HUES64 (cell line): Measurements from ENCODE around the gene PON3.

Experiments used
- H3K27ac ChIP-seq: 2 replicates; pipeline ENCODE4 v1.7.0; 2013; ENCODE audit warnings: low read depth, low read length, inconsistent platforms
- H3K27me3 ChIP-seq: 2 replicates; pipeline ENCODE4 v1.6.1; 2013; ENCODE audit warnings: mild to moderate bottlenecking, low read length; ENCODE audit not compliant: insufficient read depth
- H3K36me3 ChIP-seq: 2 replicates; pipeline ENCODE4 v1.6.1; 2013; ENCODE audit warnings: mild to moderate bottlenecking, low read length; ENCODE audit not compliant: insufficient read depth
- H3K4me1 ChIP-seq: 2 replicates; pipeline ENCODE4 v1.6.1; 2013; ENCODE audit warnings: mild to moderate bottlenecking, low read length, moderate library complexity; ENCODE audit not compliant: insufficient read depth
- H3K4me3 ChIP-seq: 2 replicates; pipeline ENCODE4 v1.5.1; 2013; ENCODE audit warnings: mild to moderate bottlenecking, low read length, moderate library complexity
- H3K9ac ChIP-seq: 2 replicates; pipeline ENCODE4 v1.6.1; 2013; ENCODE audit warnings: mild to moderate bottlenecking, low read depth, low read length
- H3K9me3 ChIP-seq: 2 replicates; pipeline ENCODE4 v1.6.1; 2013; ENCODE audit warnings: low read depth, low read length; ENCODE audit not compliant: insufficient read depth
- WGBS: fragments of 150-250, 120-280 bp; methylation state at CpG from one replicate; pipeline ENCODE4 v1.1.7; 2013; ENCODE audit warnings: missing lambda C conversion rate; 5-methylcytosine and 5-hydroxymethylcytosine counted together

Gene PON3

DNA sequence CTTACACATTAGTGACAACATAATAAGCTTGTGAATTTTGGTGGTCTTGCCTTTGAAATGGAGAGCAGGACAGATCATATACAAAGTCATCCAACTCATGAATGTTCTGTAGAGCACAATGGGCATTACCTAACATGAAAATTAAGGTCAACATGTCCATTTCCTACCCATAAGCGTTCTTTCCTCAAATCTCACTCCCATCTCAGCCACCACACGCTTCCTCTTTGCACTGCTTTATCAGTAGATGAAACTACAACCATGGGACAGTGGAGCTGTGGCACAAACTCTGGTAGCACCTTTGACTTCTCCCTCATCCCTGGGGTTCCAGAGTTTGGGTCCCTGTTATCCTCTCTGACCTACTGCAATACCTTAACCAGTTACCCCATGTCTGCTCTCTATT lies 36.4 kb upstream of the PON3 start:
- 94% methylated on average over 2 of the region's 2 CpGs for WGBS
- peaks cover 15% of the 10 kb centered on the region for H3K4me1 ChIP-seq

DNA sequence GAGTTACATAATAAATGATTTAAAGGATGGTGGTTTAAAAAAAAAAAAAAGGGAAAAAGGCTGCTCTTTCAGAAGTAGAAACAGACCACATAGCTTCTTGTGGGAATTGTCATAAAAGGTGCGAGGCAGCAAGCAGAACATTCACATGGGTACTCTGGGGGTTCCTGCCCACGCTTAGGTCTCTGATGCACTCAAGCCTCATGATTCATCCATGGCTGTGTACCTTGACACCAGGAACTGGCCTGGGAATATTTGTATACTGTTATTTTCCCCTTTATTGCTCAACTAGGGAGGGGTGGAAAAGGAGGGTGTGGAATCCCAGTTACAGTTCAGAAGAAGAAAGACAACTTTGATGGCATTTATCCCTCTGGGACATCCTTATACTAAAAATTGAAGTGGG lies 34.7 kb upstream of the PON3 start:
- 96% methylated on average over 2 of the region's 2 CpGs for WGBS
- Histone ChIP-seq H3K36me3 (0 out of 2 replicates have a peak, but pooled peaks cover 4% of the 10 kb centered on the region), H3K4me3 (no peak overlapping the region), H3K27ac (no peak overlapping the region), H3K9ac (no peak overlapping the region), H3K27me3 (no peaks in the 10 kb centered on the region), H3K9me3 (peaks cover 2% of the 10 kb centered on the region; the same call in 1 of the 2 replicates), H3K4me1 (peaks cover 26% of the 10 kb centered on the region)

More for the DNA sequence above, 36.4 kb upstream of the PON3 start:
- no peak overlapping the region for H3K4me3 ChIP-seq
- H3K27ac ChIP-seq: no peak overlapping the region
- H3K9ac ChIP-seq: no peak overlapping the region
- H3K36me3 ChIP-seq: 0 out of 2 replicates have a peak, but pooled peaks cover 4% of the 10 kb centered on the region
- no peaks in the 10 kb centered on the region for H3K27me3 ChIP-seq
- peaks cover 2% of the 10 kb centered on the region; the same call in 1 of the 2 replicates for H3K9me3 ChIP-seq

DNA sequence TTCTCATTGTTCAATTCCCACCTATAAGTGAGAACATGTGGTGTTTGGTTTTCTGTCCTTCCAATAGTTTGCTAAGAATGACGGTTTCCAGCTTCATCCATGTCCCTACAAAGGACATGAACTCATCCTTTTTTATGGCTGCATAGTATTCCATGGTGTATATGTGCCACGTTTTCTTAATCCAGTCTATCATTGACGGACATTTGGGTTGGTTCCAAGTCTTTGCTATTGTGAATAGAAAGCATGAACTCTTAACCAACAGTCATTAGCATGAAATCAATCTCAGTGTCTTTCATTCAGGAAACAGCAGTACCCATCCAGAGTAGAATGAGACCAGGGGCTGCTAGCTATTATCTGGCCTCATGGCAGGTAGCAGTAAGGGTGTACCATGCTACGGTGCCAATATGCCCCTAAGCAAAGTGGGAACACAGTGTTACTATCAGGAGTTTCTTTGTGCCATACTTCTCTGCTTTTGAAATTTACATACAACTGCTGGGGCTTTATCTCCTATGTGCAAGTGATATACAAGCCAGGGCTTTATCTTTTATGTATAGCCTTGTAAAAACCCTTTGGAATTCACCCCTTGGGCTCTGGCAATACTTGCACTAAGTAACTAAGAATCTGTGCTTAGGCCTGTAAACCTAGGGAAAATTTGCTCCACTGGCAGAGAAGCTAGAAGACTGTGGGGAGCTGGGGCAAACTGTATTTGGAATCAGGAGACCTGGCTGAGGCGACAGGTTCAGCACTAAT lies 33.2 kb upstream of the PON3 start:
- no peak overlapping the region for H3K9ac ChIP-seq
- peaks cover 2% of the 10 kb centered on the region; the same call in 1 of the 2 replicates for H3K9me3 ChIP-seq
- WGBS: 99% methylated on average over 2 of the region's 5 CpGs
- no peak overlapping the region for H3K27ac ChIP-seq
- H3K36me3 ChIP-seq: 0 out of 2 replicates have a peak, but pooled peaks cover 4% of the 10 kb centered on the region
- no peaks in the 10 kb centered on the region for H3K27me3 ChIP-seq
- no peak overlapping the region for H3K4me3 ChIP-seq
- peaks cover 34% of the 10 kb centered on the region for H3K4me1 ChIP-seq

DNA sequence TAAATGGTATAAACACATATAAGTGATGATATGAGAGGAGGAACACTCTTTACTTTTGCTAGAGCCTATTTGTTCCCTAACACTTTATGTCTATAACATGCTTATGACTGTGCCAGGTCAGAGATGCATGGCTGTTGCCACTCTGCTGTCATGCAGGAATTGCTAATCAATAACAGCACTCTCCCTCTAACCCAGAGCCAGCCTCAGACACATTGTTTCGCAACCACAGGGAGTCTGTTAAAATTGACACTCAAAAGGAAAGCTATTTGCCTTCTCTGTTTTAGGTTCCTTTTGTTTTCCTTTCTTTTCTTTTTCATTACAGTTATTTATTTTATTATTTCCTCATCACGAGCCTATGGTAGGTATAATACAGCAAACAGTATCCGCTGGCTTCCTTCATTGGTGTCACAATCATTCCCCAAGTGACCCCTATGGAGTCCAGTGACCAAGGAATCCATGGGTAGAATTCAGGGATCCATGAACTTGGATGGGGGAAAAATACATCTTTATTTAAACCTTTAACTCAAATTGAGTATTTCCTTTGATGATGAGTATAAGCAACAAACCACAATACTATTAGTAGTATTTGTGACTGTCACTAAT lies 31.8 kb upstream of the PON3 start:
- Histone ChIP-seq H3K27me3 (no peaks in the 10 kb centered on the region), H3K36me3 (0 out of 2 replicates have a peak, but pooled peaks cover 14% of the 10 kb centered on the region), H3K9me3 (peaks cover 2% of the 10 kb centered on the region; the same call in 1 of the 2 replicates), H3K4me3 (no peak overlapping the region), H3K4me1 (peaks cover 30% of the 10 kb centered on the region), H3K9ac (no peak overlapping the region), H3K27ac (no peak overlapping the region)
- 55% methylated on average over 3 of the region's 3 CpGs for WGBS

DNA sequence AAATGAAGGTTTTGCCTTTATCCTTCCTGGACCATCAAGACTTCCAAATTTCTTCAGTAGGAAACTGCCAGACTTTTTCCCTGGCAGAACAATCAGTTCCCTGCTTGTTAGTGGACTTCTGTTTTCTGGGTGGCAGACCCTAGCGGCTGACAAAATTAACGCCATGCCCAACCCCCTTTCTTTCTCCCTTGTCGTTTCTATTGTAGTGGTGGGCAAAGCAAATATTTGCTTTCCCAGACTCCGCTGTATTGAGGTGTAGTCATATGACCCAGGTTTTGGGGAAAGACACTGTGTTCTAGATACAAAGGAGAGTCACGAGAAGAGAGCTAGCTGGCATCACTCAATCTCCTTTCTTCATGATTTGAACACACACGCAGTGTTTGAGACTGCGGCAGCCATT lies 31.0 kb upstream of the PON3 start:
- H3K36me3 ChIP-seq: 0 out of 2 replicates have a peak, but pooled peaks cover 13% of the 10 kb centered on the region
- no peak overlapping the region for H3K9ac ChIP-seq
- H3K4me1 ChIP-seq: peaks cover 30% of the 10 kb centered on the region
- H3K4me3 ChIP-seq: no peak overlapping the region
- peaks cover 2% of the 10 kb centered on the region; the same call in 1 of the 2 replicates for H3K9me3 ChIP-seq
- whole genome bisulfite sequencing: 60% methylated on average over 7 of the region's 7 CpGs
- no peak overlapping the region for H3K27ac ChIP-seq
- no peaks in the 10 kb centered on the region for H3K27me3 ChIP-seq

DNA sequence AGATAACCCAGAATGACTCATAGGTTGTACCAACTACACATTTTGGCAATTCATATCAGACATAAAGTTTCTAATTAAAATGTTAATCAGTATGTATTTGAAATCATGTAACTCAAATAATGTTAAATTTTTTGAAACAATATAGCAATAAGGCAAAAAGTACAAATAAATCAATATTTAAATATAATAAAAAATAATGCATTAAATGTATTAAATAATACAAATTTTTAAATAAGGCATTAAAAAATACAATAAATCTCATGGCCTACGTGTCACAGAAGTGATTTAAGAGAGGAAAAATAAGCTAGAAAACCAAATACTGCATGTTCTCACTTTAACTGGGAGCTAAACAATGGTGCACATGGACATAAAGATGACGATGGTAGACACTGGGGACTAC lies 29.5 kb upstream of the PON3 start:
- H3K4me1 ChIP-seq: peaks cover 37% of the 10 kb centered on the region
- 94% methylated on average over 2 of the region's 2 CpGs for WGBS

DNA sequence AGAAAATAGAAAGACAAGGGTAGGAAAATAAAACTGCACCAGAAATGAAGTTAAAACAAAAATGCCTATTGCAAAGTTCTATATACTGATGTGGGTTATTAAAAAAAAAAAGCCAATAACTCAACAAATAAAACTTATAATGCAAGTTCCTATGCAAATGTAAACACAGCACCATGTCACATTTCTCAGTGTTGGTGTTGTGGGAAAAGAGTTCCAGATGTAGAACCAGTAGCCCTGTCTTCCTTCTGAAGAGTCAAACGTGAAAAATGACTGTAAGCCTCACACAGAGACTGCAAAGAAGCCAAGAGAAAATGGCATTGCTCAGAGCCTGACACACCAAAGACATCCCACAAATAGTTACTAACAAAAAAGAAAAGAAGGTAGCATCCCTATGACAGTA lies 28.5 kb upstream of the PON3 start:
- H3K9ac ChIP-seq: no peak overlapping the region
- H3K4me3 ChIP-seq: no peak overlapping the region
- peaks cover 2% of the 10 kb centered on the region; the same call in 1 of the 2 replicates for H3K9me3 ChIP-seq
- peaks cover 21% of the 10 kb centered on the region; the same call in 1 of the 2 replicates for H3K36me3 ChIP-seq
- H3K27ac ChIP-seq: no peak overlapping the region
- H3K27me3 ChIP-seq: no peaks in the 10 kb centered on the region
- WGBS: 75% methylated on average over 1 of the region's 1 CpG
- H3K4me1 ChIP-seq: peaks cover 37% of the 10 kb centered on the region

More for the DNA sequence above, 29.5 kb upstream of the PON3 start:
- Histone ChIP-seq H3K36me3 (peaks cover 21% of the 10 kb centered on the region; the same call in 1 of the 2 replicates), H3K27me3 (no peaks in the 10 kb centered on the region), H3K9ac (no peak overlapping the region), H3K9me3 (peaks cover 2% of the 10 kb centered on the region; the same call in 1 of the 2 replicates), H3K27ac (no peak overlapping the region), H3K4me3 (no peak overlapping the region)

DNA sequence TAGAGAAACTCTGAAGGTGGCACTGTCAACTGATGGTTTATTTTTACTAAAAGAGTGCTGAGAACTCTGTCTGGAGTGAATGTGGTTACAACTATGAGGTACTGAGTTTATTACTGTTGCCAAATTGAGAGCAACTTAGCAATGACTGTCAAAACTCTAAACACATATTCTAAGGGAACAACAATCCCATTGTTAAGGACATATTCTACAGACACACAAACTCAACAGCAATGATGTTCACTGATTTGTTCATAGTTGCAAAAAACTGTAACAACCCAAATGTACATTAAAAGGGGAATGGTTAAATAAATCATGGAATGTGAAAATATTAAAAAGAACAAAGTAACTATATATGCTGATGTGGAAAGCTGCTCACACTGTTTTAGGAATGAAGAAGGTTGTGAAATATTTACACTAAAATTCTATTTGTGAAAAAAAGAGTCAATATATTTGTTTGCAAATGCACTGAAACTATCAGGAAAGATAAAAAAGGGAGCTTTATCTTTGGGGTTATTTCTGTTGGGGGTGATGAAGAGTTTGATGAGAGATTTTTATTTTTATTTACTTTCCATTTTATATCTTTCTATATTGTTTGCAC lies 25.8 kb upstream of the PON3 start:
- Histone ChIP-seq H3K4me1 (peaks cover 20% of the 10 kb centered on the region), H3K27ac (no peak overlapping the region), H3K9ac (no peak overlapping the region), H3K9me3 (no peaks in the 10 kb centered on the region), H3K4me3 (no peak overlapping the region), H3K27me3 (no peaks in the 10 kb centered on the region), H3K36me3 (peaks cover 21% of the 10 kb centered on the region; the same call in 1 of the 2 replicates)

DNA sequence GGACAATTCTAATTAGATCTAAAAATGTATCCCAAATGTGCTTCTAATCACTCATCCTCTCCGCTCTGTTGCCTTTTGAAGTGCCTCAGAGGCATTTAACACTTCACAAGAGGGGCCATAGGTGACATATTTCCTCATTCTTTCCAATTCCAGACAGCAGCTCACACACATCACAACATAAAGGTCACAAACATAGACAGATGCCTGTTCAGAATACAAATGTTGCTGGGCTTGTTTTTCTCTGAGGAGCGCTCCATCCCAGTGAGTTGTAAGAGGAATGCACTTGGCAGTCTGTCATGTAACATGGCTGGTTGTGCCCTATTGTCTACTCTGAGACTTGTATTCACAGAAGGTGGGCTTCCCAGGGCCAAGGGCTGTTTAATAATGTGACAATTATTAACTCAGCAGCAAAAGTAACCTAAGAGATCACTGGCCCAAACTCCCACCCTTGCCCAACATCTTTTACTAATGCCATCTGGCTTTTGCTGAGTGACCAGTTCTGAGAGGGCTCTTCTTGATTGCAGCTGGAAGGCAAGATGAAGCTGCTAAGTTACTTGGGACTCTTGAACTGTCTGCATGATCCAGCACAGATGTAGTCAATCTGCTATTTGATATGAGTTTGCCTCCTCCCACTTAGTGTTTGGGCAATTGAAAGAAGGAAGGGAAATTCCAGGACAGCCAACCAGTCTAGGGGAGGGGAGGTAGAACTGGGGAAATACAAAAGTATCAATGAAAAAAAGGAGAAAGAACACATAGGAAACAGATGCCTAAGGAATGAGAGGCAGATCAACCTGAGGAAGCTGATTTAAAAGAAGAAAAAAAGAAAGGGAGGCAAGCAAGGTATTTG lies 25.0 kb upstream of the PON3 start:
- WGBS: 92% methylated on average over 2 of the region's 2 CpGs
- Histone ChIP-seq H3K9me3 (no peaks in the 10 kb centered on the region), H3K9ac (no peak overlapping the region), H3K36me3 (peaks cover 25% of the 10 kb centered on the region; the same call in 1 of the 2 replicates), H3K27me3 (no peaks in the 10 kb centered on the region), H3K4me3 (no peak overlapping the region), H3K27ac (no peak overlapping the region), H3K4me1 (peaks cover 15% of the 10 kb centered on the region)

DNA sequence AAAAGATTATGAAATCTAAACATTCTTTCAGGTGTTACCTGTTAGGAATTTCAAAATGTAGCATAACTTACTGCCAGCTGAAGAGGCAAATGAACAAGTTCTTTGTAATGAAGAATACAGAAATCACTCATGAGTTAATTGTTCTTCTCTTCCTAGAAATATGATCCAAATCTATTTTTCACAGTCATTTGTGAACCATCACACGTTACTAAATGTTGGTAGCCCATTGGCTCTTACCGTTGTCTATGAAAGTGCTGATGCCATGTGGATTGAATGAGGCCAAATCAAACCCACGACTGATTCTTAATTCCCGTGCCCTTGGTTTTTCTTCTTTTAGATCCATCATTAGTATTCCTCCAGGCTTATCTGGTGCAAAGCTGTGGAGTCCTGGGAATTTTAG lies 15.9 kb upstream of the PON3 start:
- H3K36me3 ChIP-seq: peaks cover 77% of the 10 kb centered on the region
- H3K4me1 ChIP-seq: peaks cover 4% of the 10 kb centered on the region; the same call in 1 of the 2 replicates
- no peak overlapping the region for H3K27ac ChIP-seq
- no peak overlapping the region for H3K9ac ChIP-seq
- H3K9me3 ChIP-seq: no peaks in the 10 kb centered on the region
- 89% methylated on average over 4 of the region's 4 CpGs for WGBS
- H3K4me3 ChIP-seq: no peak overlapping the region
- no peaks in the 10 kb centered on the region for H3K27me3 ChIP-seq
